ENCODE results near the gene DHRSX.
"Not testable (repeated sequence)": the region's sequence is repeated elsewhere in the genome, so short reads cannot be mapped to it uniquely, and the experiment has no call there.

The DHRSX gene

GRCh38 chrX:2517055-2517454, 16.3 kb upstream of the DHRSX start:
- no peak for DNase-seq

GRCh38 chrX:2516623-2517022, 15.8 kb upstream of the DHRSX start:
- no peak for DNase-seq

GRCh38 chrX:2514131-2514530, 13.4 kb upstream of the DHRSX start:
- no peak for DNase-seq

GRCh38 chrX:2513121-2513664, 12.4 kb upstream of the DHRSX start:
- no peak for DNase-seq

GRCh38 chrX:2512501-2512900, 11.7 kb upstream of the DHRSX start:
- DNase-seq: no peak

GRCh38 chrX:2511326-2511725, 10.6 kb upstream of the DHRSX start:
- no peak for DNase-seq

- no peak for DNase-seq
These were observed 8.0 kb upstream of the DHRSX start for GRCh38 chrX:2508648-2509335.

- DNase-seq: no peak
These were observed 7.3 kb upstream of the DHRSX start for GRCh38 chrX:2507904-2508627.

- DNase-seq: no peak
These were observed 6.4 kb upstream of the DHRSX start for GRCh38 chrX:2507196-2507595.

GRCh38 chrX:2505341-2505740, 4.6 kb upstream of the DHRSX start:
- DNase-seq: not testable (repeated sequence)

GRCh38 chrX:2504706-2505332, 4.0 kb upstream of the DHRSX start:
- no peak for DNase-seq

GRCh38 chrX:2503591-2504500, 3.1 kb upstream of the DHRSX start:
- no peak for DNase-seq

- DNase-seq: no peak
These were observed 2.1 kb upstream of the DHRSX start for GRCh38 chrX:2502668-2503519.

GRCh38 chrX:2502120-2502667, 1.4 kb upstream of the DHRSX start:
- DNase-seq: no peak

- DNase-seq: no peak
These were observed 855 bp upstream of the DHRSX start for GRCh38 chrX:2501559-2502102.

GRCh38 chrX:2500091-2500802, 529 bp downstream of the DHRSX start:
- DNase-seq: no peak

GRCh38 chrX:2499507-2499906, 1.3 kb downstream of the DHRSX start:
- no peak for DNase-seq

GRCh38 chrX:2498781-2499302, 1.9 kb downstream of the DHRSX start:
- no peak for DNase-seq

- DNase-seq: no peak
These were observed 2.6 kb downstream of the DHRSX start for GRCh38 chrX:2497961-2498780.
